Measurements from ENCODE around the gene STK17A. TPM values are rescaled to one million over a fixed set of nuclear protein-coding genes. Genes with fewer than 3 reads are reported as not detected.

Gene STK17A
- total RNA-seq, 1 experiment from 2014 or later = 21.3 TPM

- ATAC-seq (no peak), DNase-seq (ENCODE audit: low read depth, low spot score) (no peak)
- peaks cover 5% of the 10 kb centered on the region; the same call in 1 of the 2 replicates for H3K36me3 ChIP-seq (ENCODE audit: control insufficient read depth, insufficient read depth, low read length)
- no TSS peak for BruUV-seq (replicated peaks)
- H3K27ac ChIP-seq (ENCODE audit: low read length) = no peak overlapping the region
- in situ Hi-C loops (cut with HindIII; ENCODE audit: low pct_unique_long_range_greater_than_20kb, low sequenced_read_pairs) (no loop called here), intact Hi-C loops (cut with micrococcal nuclease; ENCODE audit: unreplicated experiment) (no loop called here)
- H3K4me3 ChIP-seq (ENCODE audit: low read depth in 2 of 2, low read length in 2 of 2) = no peak overlapping the region
- ChIA-PET POLR2A (no interaction called here), CTCF (no interaction called here)
- peaks cover 3% of the 10 kb centered on the region; the same call in 1 of the 2 replicates for H3K4me1 ChIP-seq (ENCODE audit: control insufficient read depth, insufficient read depth, low read length)
- H3K9me3 ChIP-seq (ENCODE audit: control insufficient read depth, insufficient read depth, low read depth, low read length) = no peaks in the 10 kb centered on the region
- no peak for TF ChIP-seq CTCF (IDR thresholded peaks at IDR 0.05)
- TF ChIP-seq TCF7L2 (IDR thresholded peaks at IDR 0.05; ENCODE audit: low read depth, low read length) = no peak
- TF ChIP-seq SIN3A (IDR thresholded peaks at IDR 0.05; ENCODE audit: borderline replicate concordance, insufficient read depth, low read depth, low read length) = no peak
- no peaks in the 10 kb centered on the region for H3K27me3 ChIP-seq (ENCODE audit: control insufficient read depth, insufficient read depth, low read length)
Measured at GRCh38 chr7:43632746-43633145, 49.8 kb downstream of the STK17A start.

GRCh38 chr7:43634384-43634783 is 51.5 kb downstream of the STK17A start:
- Histone ChIP-seq H3K36me3 (ENCODE audit: control insufficient read depth, insufficient read depth, low read length) (peaks cover 10% of the 10 kb centered on the region), H3K4me3 (ENCODE audit: low read depth in 2 of 2, low read length in 2 of 2) (no peak overlapping the region), H3K4me1 (ENCODE audit: control insufficient read depth, insufficient read depth, low read length) (peaks cover 3% of the 10 kb centered on the region; the same call in 1 of the 2 replicates), H3K9me3 (ENCODE audit: control insufficient read depth, insufficient read depth, low read depth, low read length) (no peaks in the 10 kb centered on the region), H3K27ac (ENCODE audit: low read length) (no peak overlapping the region), H3K27me3 (ENCODE audit: control insufficient read depth, insufficient read depth, low read length) (no peaks in the 10 kb centered on the region)
- no TSS peak for BruUV-seq (replicated peaks)
- no peak for ATAC-seq
- intact Hi-C loops (cut with micrococcal nuclease; ENCODE audit: unreplicated experiment) (no loop called here), in situ Hi-C loops (cut with HindIII; ENCODE audit: low pct_unique_long_range_greater_than_20kb, low sequenced_read_pairs) (no loop called here)
- CTCF ChIA-PET = no interaction called here
- no peak for DNase-seq (ENCODE audit: low read depth, low spot score)
- TF ChIP-seq POLR2AphosphoS5 (IDR thresholded peaks at IDR 0.05; ENCODE audit: low read depth, low read length) (no peak), SIN3A (IDR thresholded peaks at IDR 0.05; ENCODE audit: borderline replicate concordance, insufficient read depth, low read depth, low read length) (no peak), CTCF (IDR thresholded peaks at IDR 0.05) (no peak), TCF7L2 (IDR thresholded peaks at IDR 0.05; ENCODE audit: low read depth, low read length) (no peak), REST (IDR thresholded peaks at IDR 0.05; ENCODE audit: insufficient read depth in 1 of 2, low read depth in 2 of 2, low read length in 1 of 2) (no peak)
- POLR2A ChIA-PET = interaction anchor here (0.6 kb wide), 1 partner anchor 66 kb away, joined by 3 read pairs; no protein-coding TSS in a partner anchor
